HG03097 (cell line): ENCODE measurements around the gene FALEC.

Experiments
- ATAC-seq: cut with Tn5 transposase; IDR thresholded peaks from one replicate; pipeline ENCODE4 v1.9.1; 2021; ENCODE audit not compliant: unreplicated experiment, low FRiP score

FALEC gene

DNA sequence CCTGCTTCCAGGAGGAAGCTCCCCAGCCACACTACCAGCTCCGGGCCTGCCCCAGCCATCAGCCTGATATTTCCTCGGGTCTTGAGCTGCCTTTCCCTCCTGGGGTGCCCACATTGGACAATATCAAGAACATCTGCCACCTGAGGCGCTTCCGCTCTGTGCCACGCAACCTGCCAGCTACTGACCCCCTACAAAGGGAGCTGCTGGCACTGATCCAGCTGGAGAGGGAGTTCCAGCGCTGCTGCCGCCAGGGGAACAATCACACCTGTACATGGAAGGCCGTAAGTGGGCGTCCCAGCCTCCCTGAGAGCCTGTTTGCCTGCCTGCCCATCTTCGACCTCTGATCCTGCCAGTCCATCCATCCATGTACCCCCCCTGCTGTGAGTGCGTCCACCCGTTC lies 4.0 kb upstream of the FALEC start:
- ATAC-seq, result no peak

DNA sequence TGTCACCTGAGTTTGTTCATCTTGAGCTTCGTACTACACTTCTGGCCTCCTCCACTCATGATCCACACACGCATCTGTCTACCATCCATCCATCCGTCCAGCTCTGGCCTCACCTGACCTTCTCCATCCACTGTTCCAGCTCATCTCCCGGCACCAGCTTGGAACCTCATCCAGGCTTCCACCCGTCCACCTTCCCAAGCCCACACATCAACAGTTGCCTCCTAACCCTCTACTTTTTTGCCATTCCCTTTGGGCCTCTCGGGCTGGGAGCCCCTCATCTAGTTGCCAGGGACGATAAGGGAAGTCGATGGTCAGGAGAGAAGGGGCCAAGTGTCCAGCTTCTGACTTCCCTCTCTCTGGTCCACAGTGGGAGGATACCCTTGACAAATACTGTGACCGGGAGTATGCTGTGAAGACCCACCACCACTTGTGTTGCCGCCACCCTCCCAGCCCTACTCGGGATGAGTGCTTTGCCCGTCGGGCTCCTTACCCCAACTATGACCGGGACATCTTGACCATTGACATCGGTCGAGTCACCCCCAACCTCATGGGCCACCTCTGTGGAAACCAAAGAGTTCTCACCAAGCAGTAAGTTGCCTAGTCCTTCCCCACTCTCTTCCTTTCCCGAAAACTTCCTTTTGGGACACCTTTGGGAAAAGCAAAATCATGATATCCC lies 3.4 kb upstream of the FALEC start:
- no peak for ATAC-seq

DNA sequence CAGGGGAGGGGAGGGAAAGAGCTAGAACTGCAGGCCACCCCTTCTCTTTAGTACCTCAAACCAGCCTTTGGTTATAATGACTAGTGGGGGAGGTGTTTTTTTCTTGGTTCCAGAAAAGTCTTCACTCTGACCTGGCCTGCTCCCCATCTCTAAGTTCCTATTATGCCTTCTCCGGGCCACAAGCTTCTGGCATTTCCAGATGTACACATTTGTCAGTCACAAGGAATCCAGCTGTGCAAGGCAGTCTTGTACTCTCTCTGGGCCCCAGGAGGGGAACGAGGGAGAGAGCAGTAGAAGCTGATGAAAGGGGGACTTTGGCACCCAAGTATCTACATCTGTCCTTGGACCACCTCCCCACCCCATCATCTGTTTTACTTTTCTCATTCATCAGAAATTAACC lies 2.7 kb upstream of the FALEC start:
- ATAC-seq, result no peak

DNA sequence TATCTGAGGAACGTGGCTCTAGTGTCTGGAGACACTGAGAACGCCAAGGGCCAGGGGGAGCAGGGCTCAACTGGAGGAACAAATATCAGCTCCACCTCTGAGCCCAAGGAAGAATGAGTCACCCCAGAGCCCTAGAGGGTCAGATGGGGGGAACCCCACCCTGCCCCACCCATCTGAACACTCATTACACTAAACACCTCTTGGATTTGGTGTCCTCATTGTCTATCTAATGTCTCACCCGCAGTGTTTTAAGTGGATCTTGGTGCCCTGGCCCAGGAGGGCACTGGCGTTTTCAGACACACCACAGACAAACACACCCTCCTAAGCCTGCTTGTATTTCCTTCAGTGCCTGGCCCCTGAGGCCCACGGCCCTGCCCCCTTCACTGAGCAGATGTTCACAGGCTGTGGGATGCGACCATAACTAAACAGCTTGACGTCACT lies 2.2 kb upstream of the FALEC start:
- ATAC-seq, result no peak

DNA sequence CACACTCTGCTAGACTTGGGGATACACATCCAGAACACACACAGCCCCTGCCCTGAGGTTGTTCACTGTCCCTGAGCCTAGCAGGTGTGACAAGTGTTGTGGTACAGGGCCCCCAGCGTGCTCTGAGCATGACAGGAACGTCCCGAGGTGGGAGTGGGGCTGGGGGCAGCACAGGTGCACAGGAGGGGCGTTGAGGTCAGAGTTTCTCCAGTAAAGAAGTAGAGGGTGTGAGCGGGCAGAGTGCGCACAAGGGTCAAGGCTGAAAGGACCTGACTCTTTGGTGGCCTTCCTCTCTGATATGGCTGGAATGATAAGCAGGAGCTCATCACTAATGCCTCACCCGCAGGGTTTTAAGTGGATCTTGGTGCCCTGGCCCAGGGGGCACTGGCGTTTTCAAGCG lies 1.3 kb upstream of the FALEC start:
- no peak for ATAC-seq

DNA sequence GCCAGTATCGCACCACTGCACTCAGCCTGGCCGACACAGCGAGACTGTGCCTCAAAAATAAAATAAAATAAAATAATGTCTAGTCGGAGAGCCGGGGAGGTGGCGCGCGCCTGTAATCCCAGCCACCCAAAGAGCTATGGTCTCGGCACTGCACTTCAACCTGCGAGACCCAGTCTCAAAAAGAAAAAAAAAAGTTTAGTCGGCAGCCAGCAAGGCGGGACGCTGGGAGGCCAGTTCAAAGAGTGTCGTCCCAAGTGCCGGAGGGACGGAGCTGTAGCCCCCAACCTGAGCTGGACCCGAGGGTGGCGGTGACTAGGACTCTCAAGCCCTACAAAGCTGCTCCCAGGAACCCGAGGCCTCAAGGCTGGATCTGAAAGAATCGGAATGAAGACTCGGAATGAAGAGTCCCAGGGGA lies 632 bp upstream of the FALEC start:
- no peak for ATAC-seq

DNA sequence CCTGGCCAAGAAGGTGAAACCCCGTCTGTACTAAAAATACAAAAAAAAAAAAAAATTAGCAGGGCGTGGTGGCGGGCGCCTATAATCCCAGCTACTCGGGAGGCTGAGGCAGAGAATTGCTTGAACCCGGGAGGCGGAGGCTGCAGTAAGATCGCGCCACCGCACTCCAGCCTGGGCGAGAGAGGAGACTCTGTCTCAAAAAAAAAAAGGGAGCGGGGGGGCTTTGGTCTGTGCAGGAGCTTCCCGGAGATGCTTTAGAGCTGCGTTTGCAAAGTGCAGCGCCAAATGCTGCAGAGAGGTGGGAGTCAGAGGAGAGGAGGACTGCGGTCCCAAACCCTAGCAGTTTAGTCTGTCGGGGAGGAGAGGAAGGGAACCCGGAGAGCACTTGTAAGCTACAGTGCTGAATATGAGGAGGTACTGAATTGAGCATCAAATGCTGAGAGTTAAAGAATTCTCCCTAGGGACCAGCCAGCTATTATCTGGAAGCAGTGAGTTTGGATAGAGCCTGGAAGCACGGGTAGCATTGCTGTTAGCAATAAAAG lies 569 bp downstream of the FALEC start:
- ATAC-seq, result no peak

DNA sequence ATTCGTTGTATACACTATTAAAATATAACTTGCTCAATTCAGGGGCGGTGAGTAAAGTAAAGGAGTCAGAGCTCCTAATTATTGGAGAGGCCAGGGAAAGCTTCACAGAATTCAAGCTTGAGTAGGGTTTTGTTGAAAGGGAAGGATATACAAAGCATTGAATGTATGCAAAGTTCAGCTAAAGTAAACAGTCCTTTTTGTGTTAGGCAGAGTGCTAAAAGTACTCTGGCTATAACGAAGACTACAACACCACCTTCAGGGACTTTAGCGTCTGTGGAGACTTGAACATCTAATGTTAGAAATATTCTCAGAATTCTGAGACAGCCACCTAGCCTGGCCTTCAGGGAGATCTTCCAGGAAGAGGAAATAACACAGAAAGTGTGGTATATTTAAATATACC lies 1.1 kb downstream of the FALEC start:
- ATAC-seq, result no peak

DNA sequence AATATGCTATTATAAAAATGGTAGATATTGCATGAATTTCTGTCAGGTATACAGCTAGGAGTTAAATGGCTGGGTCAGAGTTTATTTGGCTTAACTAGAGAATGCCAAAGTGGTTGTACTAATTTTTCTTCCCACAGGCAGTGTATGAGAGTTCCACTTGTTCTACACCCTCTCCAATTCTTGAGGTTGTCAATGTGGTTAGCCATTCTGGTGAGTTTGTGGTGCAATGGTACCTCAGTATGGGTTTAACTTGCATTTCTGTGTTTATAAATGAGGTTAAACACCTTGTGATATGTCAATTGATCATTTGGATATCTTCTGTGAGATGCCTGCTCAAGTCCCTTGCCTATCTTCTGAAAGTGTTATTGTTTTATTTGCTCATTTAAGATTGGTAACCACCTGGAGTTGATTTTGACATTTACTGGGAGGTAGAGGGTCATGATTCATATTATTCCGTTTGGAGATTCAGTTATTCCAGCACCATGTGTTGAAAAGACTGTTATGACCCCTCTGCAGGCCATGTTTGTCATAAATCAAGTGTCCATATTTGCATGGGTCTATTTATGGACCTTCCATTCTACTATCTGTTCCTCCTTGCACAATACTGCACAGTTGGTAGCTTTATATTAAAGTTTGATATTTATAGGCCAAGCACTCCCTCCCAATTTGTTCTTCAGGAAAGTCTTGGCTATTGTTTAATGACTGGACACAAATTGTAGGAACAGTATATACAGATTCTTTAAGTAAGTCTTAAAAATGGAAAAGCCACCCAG lies 5.8 kb downstream of the FALEC start:
- ATAC-seq, result no peak

DNA sequence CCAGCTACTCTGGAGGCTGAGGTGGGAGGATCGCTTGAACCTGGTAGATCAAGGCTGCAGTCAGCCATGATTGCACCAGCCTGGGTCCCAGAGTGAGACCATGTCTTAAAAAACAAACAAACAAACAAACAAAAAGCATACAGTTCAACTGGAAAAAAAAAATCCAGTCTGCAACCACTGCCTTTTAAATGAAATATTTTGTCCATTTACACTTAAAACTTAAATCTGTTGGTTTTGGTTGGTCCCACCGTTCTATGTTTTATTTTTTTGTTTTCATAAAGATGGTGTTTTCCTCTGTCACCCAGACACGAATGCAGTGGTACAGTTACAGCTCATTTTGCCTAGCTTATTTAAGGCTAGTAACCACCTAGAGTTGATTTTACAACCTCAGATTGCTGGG lies 9.8 kb downstream of the FALEC start:
- ATAC-seq, result no peak

DNA sequence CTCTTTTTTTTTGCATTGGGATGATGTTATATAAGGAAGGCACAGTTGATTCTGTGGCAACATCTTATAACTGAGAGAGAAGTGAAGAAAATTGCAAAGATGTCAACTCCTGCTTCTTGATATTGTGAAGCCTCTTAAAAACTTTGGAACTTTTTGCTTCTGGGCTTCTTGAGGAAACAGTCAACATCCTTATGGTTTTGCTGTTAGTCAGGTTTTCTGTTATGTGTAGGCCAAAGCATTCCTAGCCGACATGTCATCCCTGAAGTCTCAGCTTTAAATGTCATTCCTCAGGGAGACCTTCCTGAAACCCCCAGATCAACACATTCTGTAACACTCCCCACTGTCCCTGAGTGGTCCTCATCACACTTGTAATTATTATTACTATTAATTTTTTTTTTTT lies 12.6 kb downstream of the FALEC start:
- no peak for ATAC-seq

DNA sequence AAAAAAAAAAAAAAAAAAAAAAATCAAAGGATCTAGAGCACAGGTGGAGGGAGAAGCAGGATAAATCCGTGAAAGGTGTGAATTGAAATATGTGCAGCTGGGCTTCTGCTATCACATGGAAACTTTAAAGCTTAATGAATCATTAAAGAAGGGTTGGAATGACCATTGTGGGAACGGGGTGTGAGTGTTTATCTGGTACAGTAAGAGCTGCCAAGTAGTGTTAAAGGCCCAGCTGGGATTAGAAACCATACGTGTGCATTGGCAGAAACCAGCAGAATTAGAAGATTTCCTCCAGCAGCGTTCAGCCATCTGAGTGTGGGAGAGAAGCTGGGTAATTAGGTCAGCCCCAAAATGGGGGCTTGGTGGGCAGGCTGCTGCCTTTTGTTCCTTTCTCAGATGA lies 13.5 kb downstream of the FALEC start:
- no peak for ATAC-seq

DNA sequence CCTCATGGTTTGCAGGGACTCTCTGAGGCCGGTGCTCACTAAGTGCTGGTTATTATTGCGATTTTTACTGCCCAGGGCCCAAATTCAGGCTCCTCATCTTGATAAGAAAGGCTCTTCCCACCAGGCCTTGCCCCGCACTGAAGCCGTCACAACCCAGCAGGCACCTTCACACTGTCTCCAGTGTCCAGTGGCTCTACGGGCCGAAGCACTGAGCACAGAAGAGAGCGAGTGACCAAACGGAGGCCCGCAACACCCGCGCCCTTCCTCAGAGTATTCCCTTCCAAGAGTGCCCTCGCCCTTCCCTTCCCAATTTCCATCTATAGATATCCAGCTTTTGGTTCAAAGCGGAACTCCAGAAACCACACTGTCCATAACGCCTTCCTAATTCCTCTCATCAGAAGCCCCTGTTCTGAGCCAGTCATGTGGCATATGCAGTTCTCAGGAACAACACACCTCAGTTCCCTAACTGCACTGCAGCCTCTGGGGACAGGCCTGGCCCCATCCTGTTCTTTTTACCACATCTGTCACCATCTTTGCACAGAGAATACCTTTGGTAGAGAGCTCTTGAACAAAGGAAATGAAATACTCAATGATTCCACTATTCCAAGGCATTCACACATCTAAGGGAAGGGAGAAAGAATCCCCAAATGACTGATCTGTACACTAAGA lies 15.1 kb downstream of the FALEC start:
- no peak for ATAC-seq

DNA sequence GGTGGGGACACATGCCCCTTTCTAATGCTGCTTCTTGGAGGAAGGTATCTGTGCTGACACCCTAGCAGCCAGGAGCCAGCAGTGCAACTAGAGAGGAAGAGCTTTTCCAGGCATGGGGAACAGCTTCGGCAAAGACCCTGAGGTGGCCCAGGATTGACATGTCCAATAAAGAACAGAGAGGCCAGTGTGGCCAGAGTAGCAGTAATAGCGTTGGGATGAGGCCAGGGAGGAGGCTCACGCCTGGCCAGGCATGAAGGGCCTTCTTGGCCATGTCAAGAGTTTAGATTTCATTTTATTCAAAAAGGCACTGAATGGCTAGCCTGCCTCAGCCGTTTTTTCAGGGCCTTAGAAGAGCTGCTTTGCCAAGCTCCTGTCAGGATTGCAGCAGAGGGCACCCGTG lies 17.3 kb downstream of the FALEC start:
- ATAC-seq, result no peak

DNA sequence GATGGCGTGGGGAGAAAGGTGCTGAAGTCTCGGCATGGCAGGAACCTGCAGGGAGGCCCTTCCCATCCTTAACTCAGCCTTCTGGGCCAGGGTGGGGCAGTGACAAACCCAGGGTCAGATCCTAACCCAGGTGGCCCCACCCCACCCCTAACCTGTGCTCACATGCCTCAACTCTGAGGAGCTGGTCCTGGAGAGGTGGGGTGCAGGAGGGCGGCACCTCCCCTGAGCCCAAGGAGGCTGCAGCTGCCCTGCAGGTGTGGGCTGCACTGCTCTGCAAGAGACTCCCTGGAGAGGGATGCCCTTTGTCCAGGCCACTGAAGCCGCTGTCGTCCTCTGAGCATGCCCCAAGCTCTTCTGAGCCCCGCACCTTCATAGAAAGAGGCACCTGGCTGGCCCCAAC lies 18.4 kb downstream of the FALEC start:
- ATAC-seq, result no peak

DNA sequence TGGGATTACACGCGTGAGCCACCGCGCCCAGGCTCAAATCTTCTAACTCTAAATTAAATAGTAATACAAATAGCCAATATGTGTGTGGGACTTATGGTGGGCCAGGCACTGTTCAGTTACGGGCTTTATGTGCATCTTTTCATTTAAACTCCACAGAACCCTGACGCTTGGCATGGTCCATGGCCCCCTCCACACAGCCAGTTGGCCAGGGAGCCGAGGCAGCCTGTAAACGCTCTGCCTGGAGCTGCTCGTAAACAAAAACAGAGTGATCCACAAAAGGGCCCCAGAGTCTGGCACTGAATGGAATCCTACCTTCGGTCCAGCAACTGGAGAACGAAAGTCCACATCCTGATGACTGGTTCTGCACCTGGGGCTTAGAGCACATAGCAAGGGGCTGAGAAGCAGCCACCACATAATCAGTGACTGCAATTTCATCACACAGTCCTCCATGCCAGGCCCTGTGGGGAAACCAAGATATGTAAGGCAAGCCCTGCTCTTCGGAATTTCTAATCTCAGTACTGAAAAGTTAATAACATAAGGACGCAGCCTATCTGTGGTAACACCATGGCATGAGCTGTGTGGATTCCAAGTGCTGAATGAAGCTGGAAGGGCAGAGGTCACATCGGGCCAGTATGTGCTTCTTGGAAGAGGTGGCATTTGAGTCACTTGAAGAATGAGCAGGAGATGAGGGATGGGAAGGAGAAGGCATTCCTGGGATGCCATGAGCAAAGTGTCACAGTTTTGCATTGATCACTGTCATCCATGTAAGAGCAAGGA lies 20.1 kb downstream of the FALEC start:
- no peak for ATAC-seq

DNA sequence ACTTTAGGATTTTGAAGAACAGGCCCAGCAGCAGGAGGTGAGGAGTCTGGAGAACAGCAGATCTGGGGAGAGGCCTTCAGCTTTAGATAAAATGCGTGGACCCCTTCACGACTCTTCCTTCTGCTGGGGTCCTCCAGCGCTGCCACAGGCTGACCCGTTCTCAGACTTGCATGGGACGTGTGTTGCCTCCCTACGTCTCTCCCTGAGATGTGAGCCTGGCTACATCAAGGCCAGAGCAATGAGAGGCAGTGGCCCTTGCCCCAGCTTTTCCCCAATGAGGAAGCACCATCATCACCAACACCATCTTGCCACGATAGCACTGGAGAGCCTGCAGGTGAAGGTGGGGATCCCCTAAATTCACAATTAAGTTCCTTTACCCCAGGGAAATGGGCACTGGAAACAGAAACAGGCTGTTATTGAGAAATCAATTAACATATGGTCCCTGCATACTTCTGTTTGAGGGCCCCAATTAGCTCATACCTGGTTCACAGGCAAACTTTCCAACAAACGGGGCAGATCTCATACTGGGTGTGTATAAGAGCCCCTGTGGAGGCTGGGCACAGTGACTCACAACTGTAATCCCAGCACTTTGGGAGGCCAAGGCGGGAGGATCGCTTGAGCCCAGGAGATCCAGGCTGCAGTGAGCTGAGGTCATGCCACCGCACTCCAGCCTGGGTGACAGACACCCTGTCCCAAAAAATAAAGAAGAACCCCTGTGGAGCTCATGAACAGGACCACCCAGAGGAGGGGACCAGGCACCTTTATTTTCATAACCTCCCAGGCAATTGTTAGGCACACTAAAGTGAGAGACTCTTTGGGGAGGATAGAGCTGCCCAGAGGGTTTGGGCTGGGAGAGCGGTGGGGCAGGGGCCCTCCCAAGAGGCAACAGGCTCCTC lies 21.5 kb downstream of the FALEC start:
- no peak for ATAC-seq

DNA sequence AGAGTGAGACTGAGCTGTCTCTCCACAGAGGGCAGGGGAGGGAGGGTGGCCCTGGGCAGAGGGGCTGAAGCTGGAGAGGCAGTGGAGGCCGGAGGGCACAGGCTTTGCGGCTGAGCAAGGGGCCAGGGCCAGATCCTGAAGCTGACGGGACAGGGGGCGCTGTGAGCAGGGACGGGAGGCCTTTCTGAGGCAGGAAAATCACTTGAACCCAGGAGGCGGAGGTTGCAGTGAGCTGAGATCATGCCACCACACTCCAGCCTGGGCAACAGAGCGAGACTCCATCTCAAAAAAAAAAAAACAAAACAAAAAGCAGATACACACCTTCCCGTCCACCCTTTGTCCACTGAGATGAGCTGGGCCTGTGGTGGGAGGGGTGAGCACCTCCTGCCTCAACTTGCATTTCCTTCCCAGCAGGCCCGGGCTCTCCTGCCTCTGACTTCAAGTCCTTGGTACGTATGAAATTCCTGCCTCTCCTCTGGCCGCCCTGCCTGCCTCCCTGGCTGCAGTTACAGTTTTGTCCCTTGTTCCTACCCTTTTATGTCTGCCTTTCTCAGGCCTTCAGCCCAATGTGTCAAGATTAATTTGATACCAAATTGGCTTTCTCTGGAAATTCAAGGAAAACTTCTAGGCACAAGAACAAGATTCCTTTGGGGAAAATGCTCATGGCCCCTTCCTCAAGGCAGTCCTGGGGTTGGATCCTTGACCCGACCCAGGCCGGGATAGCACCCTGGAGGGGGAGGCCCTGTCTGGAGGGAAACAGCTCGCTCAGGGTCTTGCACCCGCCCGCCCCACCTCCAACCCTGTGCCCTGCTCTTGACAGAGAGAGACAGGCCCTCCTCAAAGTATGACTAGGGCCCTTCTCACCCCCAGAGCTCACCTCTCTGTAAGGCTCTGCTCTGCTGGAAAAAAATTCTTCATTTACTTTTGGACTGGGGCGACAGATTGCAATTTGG lies 22.5 kb downstream of the FALEC start:
- no peak for ATAC-seq
